Skin of body (tissue), 2 donors: Measurements from ENCODE around the gene RPS6KA1. TPM values are rescaled to one million over a fixed set of nuclear protein-coding genes. Genes with fewer than 3 reads are reported as not detected.

Experiments used
- DNase-seq: peaks from one replicate; lab custom pipeline; 2025; lab: John Stamatoyannopoulos, UW
- total RNA-seq: library from RNA; depleted of rRNA; stranded (reverse); fragments of >200 nt; gene quantifications from one replicate; pipeline ENCODE4 v1.2.3, GENCODE V29; 2014

Gene RPS6KA1
- total RNA-seq, 1 donor from 2014 or later = 15.7 TPM

GRCh38 chr1:26531651-26532131, 2.1 kb downstream of the RPS6KA1 start:
- DNase-seq = no peak

DNA sequence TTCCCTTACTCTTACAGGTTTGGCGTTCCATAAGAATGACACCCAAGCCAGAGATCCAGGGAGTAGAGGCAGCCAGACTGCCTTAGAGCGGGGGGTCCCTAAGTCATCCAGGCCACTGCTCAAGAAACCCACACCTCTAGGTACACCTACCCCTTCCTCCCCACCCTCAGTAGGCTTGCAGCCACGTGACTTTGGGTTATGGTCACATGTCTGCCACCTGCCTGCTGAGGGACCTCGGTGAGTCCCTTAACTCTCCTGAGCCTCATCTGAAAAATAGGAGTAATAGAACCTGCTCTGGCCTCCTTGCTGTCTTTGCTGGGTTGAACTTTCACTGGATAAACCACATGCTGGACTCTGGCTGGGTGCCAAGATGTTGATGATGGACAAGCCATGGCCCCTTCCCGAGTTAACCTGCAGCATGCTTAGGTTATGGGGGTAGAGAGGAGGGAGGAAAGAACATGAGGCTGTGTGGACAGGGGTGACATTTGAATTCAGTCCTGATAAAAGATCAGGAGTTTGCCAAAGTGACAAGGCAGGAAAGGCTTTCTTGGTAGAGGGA, 4.5 kb downstream of the RPS6KA1 start:
- no peak for DNase-seq

- no peak for DNase-seq
Observed at GRCh38 chr1:26535201-26535600, 5.6 kb downstream of the RPS6KA1 start.

DNA sequence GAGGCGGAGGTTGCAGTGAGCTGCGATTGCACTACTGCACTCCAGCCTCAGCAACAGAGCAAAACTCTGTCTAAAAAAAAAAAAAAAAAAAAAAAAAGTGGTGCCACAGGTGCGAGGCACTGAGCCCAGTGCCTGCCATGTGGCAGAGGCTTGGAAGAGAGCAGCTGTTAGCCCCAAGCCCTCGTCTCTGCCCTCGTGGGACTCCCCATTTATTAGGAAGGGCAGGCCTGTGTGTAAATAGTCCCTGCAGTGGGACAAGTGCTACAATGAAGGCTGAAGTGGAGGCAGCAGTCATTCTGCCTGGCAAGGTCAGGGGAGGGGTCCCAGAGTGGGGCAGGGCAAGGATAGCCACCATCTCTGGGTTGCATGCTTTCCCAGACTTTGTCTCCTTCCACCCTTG, 6.5 kb downstream of the RPS6KA1 start:
- no peak for DNase-seq

- no peak for DNase-seq
Observed at GRCh38 chr1:26536521-26536920, 7.0 kb downstream of the RPS6KA1 start.

DNA sequence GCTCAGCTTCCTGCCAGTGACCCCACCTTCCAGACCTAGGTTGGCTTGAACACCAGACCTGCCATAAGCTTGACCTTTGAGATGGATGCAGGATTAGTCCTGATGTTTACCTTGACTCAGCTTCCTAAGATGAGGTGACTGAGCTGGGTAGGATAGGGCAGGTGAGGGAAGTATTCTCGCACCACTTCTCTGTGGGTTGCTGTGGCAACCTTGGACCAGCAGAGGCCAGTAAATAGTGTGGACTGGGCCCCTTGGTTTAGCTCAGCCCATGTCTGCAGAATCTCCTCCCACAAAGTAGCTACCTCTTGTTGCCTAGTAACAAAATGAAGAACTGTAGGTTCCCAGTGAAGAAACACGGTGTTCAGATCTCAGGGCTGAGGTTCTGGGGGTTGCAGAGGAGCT, 8.4 kb downstream of the RPS6KA1 start:
- DNase-seq = no peak

DNA sequence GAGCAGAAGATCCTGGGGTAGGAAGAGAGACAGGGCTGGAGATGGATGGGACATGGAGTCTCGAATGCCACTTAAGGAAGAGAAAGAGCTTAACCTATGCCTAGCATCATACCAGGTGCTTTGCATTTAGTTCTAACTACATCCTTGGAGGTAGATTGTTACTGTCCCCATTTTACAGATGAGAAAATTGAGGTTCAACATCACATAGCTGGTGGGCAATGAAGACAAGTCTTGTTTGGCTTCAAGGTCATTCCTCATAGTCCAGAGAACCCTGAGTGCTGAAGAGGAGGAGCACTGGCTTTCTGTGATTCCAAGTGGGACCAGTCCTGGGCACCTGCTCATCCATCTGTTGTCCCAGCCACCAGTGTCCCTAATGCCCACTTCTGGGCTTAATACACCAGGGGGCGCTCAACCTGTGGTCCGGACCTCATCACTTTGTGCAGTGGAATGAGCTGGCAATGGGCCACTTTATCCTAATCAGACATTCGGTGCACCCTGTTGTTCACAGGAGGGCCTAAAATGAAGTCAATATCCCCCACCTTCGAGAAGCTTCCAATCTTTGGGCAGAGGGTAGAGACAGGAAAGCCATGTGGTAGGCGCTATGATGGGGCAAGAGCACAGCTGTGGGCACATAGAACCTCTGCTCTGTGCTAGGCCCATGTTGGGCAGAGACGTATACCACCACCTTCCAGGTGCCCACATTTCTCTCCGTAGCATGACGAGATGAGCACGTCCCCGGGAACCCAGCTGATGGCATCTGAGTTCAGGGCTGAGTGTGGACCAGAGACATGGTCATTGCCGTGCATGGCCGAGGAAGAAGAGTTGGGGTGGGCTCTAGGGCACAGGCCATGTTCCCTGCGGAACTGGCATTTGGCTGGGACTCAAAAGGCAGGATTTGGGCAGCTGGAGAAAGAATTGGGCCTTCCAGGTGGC, 9.2 kb downstream of the RPS6KA1 start:
- DNase-seq = no peak

GRCh38 chr1:26539722-26540121, 10.2 kb downstream of the RPS6KA1 start:
- no peak for DNase-seq

DNA sequence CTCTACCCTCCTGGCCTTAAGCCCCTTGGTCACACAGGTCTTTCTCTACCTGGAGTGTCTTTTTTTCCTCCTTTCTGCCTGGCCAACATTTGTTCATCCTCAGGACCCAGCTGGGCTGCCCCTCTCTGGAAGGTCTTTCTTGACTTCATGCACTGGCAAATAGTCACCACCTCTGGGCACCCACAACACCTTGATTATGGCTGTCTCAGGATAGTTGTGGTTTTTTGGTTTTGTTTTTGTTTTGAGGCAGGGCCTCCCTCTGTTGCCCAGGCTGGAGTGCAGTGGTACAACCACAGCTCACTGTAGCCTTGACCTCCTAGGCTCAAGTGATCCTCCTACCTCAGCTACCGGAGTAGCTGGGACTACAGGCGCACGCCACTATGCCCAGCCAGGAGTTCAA, 10.8 kb downstream of the RPS6KA1 start:
- no peak for DNase-seq

DNA sequence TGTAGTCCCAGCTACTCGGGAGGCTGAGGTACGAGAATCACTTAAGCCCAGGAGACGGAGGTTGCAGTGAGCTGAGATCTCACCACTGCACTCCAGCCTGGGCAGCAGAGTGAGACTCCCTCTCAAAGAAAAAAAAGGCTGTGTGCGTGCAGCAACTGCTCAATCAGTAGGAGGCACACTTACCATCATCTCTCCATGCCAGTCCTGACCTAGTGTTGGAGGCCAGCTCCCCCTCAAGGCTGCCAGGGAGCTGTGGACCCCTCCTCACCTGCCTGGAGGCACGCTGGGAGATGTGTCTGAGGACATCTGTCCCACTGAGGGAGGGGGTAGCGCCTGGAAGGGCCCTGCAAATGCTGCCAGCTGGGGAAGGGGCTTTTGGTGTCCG, 11.9 kb downstream of the RPS6KA1 start:
- DNase-seq = no peak

GRCh38 chr1:26541816-26542711, 12.5 kb downstream of the RPS6KA1 start:
- DNase-seq = peak; percentile 16

- DNase-seq = no peak
Observed at GRCh38 chr1:26542771-26543451, 13.3 kb downstream of the RPS6KA1 start.

DNA sequence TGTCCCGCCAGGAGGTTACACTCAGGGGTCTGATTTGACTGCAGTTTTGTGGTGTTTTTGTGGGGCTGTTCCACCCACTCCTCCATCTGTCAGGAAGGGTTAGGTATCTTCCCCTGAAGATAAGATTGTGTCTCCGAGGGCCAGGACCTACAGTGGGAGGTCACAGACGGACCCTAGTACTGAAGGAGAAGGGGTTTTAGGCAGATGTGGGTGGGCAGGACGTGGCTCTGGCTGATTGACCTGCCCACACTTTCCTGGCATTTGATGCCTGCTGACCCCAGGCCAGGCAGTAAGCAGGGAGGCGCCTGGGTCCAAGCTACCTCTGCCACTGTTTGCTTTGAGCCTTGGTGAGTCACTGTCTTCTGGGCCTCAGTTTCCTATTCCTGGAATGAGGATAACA, 13.9 kb downstream of the RPS6KA1 start:
- DNase-seq = no peak

GRCh38 chr1:26544126-26544525, 14.6 kb downstream of the RPS6KA1 start:
- no peak for DNase-seq

DNA sequence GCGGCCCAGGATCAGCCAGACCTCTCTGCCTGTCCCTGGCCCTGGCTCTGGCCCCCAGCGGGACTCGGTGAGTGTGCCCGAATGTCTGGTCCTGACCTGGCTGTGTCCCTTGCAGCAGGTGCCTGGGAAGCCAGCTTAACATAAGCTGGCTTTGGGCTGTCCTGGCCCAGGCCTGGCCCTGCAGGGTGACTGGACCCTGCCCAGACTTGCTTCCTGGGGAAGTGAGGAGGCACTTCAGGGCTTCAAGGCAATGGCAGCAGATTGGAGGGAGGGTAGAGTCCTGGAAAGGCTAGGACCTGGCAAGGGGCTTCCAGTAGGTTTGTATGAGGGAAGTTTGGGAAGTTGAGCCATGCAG, 16.4 kb downstream of the RPS6KA1 start:
- no peak for DNase-seq

DNA sequence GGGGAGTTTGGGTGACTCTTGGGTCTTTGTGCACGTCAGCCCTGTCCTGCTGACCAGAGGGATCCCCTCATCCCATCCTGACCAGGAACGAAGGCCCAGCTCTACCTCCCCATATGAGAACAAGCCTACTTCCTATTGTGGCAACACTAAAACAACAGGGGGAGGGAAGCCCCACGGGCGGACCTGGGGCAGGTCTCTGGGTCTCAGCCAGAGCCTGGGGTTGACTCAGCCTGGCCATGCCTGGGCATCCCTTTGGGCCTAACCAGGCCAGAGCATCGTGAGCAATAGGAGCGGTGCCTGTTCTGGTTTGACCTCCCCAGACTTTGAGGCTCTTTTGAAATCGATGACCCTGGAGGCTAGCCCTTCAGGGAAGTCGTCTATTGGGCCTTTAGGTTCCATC, 16.8 kb downstream of the RPS6KA1 start:
- DNase-seq = no peak

DNA sequence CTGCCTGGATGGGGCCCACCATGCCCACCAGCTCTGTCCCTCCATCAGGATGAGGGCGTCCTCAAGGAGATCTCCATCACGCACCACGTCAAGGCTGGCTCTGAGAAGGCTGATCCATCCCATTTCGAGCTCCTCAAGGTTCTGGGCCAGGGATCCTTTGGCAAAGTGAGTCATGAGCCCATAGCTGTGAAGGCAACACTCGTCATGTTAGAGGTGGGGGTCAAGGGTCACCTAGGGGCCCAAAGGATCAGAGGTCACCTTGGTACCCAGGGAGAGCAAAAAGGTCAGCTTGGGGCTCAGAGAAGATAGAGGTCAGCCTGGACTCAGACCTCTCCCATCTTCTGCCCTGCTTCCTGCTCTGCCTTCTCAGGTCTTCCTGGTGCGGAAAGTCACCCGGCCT, 17.3 kb downstream of the RPS6KA1 start:
- no peak for DNase-seq

DNA sequence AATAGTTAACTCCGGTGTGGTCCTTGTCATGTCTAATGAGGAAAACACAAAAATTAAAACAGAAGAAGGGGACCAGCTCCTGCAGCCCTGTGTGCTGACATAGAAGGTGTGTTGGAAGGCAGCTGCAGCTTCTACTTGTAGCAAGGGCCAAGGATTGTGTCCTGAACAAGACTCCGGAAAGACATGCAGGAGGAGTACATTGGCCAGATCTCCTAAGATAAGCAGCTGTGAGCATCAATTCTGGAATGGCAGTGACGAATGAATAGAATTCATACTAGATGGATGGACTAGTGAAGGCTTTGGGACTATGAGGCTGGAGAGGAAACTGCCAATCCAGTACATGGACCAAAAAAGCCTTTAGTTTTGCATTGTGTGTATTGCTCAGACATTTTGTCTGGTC, 19.3 kb downstream of the RPS6KA1 start:
- DNase-seq = no peak

- no peak for DNase-seq
Observed at GRCh38 chr1:26550946-26551345, 21.4 kb downstream of the RPS6KA1 start.

DNA sequence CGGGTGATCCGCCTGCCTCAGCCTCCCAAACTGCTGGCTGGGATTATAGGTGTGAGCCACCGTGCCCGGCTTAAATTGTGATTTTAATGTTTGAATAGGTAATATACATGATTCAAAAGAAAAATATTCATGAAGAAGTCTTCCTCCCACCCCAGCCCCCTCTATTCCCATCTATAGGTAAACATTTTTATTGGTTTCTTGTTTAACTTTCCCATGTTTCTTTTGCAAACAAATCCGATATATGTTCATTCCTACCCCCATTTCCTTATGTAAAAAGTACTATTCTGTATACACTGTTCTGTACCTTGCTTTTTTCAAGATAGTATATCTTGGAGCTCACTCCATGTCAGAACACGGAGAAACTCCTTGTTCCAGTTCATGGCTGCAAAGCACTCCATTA, 23.2 kb downstream of the RPS6KA1 start:
- no peak for DNase-seq

DNA sequence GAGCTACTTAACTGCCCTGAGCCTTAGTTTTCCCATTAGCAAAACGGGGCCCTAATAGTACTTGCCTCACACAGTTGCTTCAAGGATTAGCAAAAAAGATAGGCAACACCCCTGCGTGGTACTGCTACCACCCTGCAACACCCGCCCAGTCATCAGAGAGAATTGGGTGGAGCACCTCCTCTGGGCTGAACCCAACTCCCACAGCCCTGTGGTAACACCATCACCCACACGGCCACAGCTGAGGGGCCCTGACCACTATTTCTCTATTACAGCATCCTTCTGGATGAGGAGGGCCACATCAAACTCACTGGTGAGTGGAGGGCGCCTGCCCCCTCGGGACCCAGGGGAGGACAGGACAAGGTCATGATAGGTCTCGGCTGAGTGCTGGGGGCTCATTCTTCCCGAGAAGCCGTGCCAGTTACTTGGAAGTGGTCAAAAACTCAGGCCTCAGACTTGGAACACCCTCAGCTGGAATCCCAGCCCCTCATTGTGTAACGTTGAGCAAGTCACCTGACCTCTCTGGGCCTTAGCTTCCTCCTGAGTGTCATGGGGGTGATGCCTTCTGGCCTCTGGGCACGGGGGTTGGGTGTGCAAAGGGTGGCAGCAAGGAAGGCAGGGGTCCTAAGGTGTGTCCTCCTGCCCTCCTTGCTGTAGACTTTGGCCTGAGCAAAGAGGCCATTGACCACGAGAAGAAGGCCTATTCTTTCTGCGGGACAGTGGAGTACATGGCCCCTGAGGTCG, 24.6 kb downstream of the RPS6KA1 start:
- DNase-seq = no peak
